Liver (tissue), 9 donors: Measurements from ENCODE around the gene EPC1. TPM values are rescaled to one million over a fixed set of nuclear protein-coding genes. Genes with fewer than 3 reads are reported as not detected.
"Not testable (repeated sequence)": the region's sequence is repeated elsewhere in the genome, so short reads cannot be mapped to it uniquely, and the experiment has no call there.

ENCODE experiments used
- DNase-seq: peaks from one replicate; pipeline ENCODE4 v3.0.0-alpha.2; 2017; ENCODE audit warnings: low spot score
- H3K27ac ChIP-seq, 2 donors: one replicate each; pipeline ENCODE4 v1.7.0; 2013; ENCODE audit warnings: inconsistent platforms in 2 of 2, low read length in 2 of 2, control low read depth in 1 of 2, low read depth in 1 of 2, mild to moderate bottlenecking in 1 of 2
- H3K27me3 ChIP-seq, 4 donors: one replicate each; pipeline versions ENCODE4 v1.6.1 to v1.7.0; 2013; ENCODE audit warnings: low read length in 3 of 4, inconsistent platforms in 1 of 4, mild to moderate bottlenecking in 1 of 4, moderate library complexity in 1 of 4; ENCODE audit not compliant: control insufficient read depth in 4 of 4, insufficient read depth in 4 of 4
- H3K36me3 ChIP-seq, 4 donors: one replicate each; pipeline versions ENCODE4 v1.6.1 to v1.7.0; 2013; ENCODE audit warnings: low read length in 3 of 4, mild to moderate bottlenecking in 3 of 4, low read depth in 1 of 4, moderate library complexity in 1 of 4; ENCODE audit not compliant: control insufficient read depth in 4 of 4, insufficient read depth in 3 of 4
- H3K4me1 ChIP-seq, 4 donors: one replicate each; pipeline versions ENCODE4 v1.6.1 to v1.7.0; 2013; ENCODE audit warnings: low read length in 3 of 4, mild to moderate bottlenecking in 3 of 4, moderate library complexity in 1 of 4; ENCODE audit not compliant: control insufficient read depth in 4 of 4, insufficient read depth in 4 of 4
- H3K4me3 ChIP-seq, 3 donors: one replicate each; pipeline versions ENCODE4 v1.6.1 to v1.7.0; 2013; ENCODE audit warnings: low read length in 3 of 3, control low read depth in 1 of 3, low read depth in 1 of 3, mild to moderate bottlenecking in 1 of 3
- H3K9ac ChIP-seq, 2 donors: one replicate each; pipeline ENCODE4 v1.7.0; 2013; ENCODE audit warnings: low read length in 2 of 2, mild to moderate bottlenecking in 2 of 2, moderate library complexity in 2 of 2, control low read depth in 1 of 2, low read depth in 1 of 2
- H3K9me3 ChIP-seq, 4 donors: one replicate each; pipeline versions ENCODE4 v1.6.1 to v1.7.0; 2013; ENCODE audit warnings: low read length in 3 of 4; ENCODE audit not compliant: control insufficient read depth in 4 of 4
- ATF3 ChIP-seq: IDR thresholded peaks from 2 replicates; pipeline ENCODE4 v1.6.1; 2016; ENCODE audit warnings: antibody characterized with exemption
- EGR1 ChIP-seq, 2 donors: IDR thresholded peaks; 2 replicates each; pipeline ENCODE4 v1.6.1; 2016 to 2018; ENCODE audit warnings: antibody characterized with exemption in 2 of 2, low read depth in 2 of 2
- HNF4A ChIP-seq, 2 donors: conservative IDR thresholded peaks; 2 replicates each; pipeline ENCODE4 v1.6.1; 2016; ENCODE audit warnings: antibody characterized with exemption in 2 of 2, mild to moderate bottlenecking in 2 of 2
- JUND ChIP-seq, 2 donors: IDR thresholded peaks; 2 replicates each; pipeline ENCODE4 v1.6.1; 2016; ENCODE audit warnings: antibody characterized with exemption in 2 of 2
- MAX ChIP-seq: IDR thresholded peaks from 2 replicates; pipeline ENCODE4 v1.6.1; 2016; ENCODE audit warnings: antibody characterized with exemption
- NR2F2 ChIP-seq: IDR thresholded peaks from 2 replicates; pipeline ENCODE4 v1.6.1; 2016; ENCODE audit warnings: antibody characterized with exemption
- RXRA ChIP-seq, 2 donors: IDR thresholded peaks; 2 replicates each; pipeline ENCODE4 v1.6.1; 2017 to 2018; ENCODE audit warnings: antibody characterized with exemption in 2 of 2, mild to moderate bottlenecking in 1 of 2
- SP1 ChIP-seq: IDR thresholded peaks from 2 replicates; pipeline ENCODE4 v1.6.1; 2018; ENCODE audit warnings: antibody characterized with exemption, mild to moderate bottlenecking
- YY1 ChIP-seq: IDR thresholded peaks from 2 replicates; pipeline ENCODE4 v1.6.1; 2016; ENCODE audit warnings: antibody characterized with exemption, mild to moderate bottlenecking
- ZBTB33 ChIP-seq: IDR thresholded peaks from 2 replicates; pipeline ENCODE4 v1.6.1; 2016; ENCODE audit warnings: antibody characterized with exemption
- WGBS: extraction: QIAGEN DNeasy Blood & Tissue Kit; methylation state at CpG from one replicate; pipeline ENCODE4 v1.1.7; 2013; 5-methylcytosine and 5-hydroxymethylcytosine counted together
- polyA plus RNA-seq, 2 donors: library from polyadenylated mRNA; stranded (reverse) in 1 of 2; unstranded in 1 of 2; fragments of 200-250 nt in 1 of 2; fragments of >200 nt in 1 of 2; fragmentation: Nextera tagmentation in 1 of 2; extraction: Ambion mirVana in 1 of 2; gene quantifications; one replicate each; pipeline versions ENCODE4 v1.2.1 to v1.2.3, GENCODE V29; 2013 to 2015
- total RNA-seq, 2 donors: library from RNA; depleted of rRNA; stranded (reverse); fragments of >200 nt; gene quantifications; one replicate each; pipeline ENCODE4 v1.2.3, GENCODE V29; 2014
- TF ChIP-seq, protein P1 (sequence below): IDR thresholded peaks from 2 replicates; pipeline ENCODE4 v1.6.1; 2016; ENCODE audit warnings: antibody characterized with exemption, mild to moderate bottlenecking
- donor health status: healthy.
- donor health status: healthy.
- donor health status: healthy.
- donor health status: healthy.
- donor health status: healthy.

The EPC1 gene
- total and polyA plus RNA-seq, 4 donors: 5.6 to 30.9 (median 16.0) TPM

DNA sequence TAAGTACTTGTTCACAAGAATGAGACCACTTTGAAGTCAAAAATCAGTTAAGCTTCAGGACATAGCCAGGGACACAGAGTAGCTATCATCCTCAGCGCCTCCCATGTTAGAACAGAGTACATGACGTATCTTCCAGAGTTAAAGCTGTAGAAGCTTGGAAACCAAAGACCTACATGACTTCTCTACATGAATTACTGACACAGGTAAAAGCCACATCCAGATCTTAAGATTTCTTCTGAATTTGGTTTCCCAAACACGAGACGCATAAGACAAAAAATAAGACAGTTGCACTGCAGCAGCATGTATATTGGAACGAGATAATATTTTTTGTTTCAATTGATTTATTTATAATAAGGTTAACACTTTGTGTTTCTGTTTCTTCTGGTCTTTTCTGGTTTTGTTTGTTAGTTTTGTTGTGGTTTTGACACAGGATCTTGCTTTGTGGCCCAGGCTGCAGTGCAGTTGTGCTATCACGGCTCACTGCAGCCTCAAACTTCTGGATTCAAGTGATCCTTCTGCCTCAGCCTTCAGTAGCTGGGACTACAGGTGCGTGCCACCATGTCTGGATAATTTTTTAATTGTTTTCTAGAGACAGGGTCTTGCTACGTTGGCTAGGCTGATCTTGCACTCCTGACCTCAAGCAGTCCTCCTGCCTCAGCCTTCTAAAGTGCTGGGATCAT, 10.2 kb upstream of the EPC1 start:
- 92% methylated on average over 8 of the region's 8 CpGs for WGBS
- no peak overlapping the region for H3K4me3 ChIP-seq

DNA sequence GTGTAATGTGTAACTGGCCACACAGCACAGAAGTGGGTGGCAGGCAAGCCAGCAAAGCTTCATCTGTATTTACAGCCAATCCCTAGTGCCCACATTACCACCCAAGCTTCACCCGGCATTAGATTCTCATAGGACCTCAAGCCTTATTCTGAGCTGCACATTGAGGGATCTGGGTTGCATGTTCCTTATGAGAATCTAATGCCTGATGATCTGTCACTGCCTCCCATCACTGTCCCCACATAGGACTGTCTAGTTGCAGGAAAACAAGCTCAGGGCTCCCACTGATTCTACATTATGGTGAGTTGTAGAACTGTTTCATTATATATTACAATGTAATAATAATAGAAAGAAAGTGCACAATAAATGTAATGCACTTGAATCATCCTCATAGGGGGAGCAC, 7.7 kb upstream of the EPC1 start:
- not testable (repeated sequence) for H3K9ac ChIP-seq, H3K36me3 ChIP-seq, H3K27me3 ChIP-seq, H3K27ac ChIP-seq, H3K9me3 ChIP-seq, H3K4me3 ChIP-seq, DNase-seq
- H3K4me1 ChIP-seq: peaks cover 0 to 13% (median 6%) of the 10 kb centered on the region in 4 donors
- WGBS: 46% methylated on average over 1 of the region's 1 CpG

More for the DNA sequence above, 10.2 kb upstream of the EPC1 start:
- TF ChIP-seq YY1 (no peak), HNF4A (conservative IDR thresholded peaks at IDR 0.05) (no peak), SP1 (no peak), EGR1 (IDR thresholded peaks at IDR 0.05; ENCODE audit: low read depth in 2 of 2) (no peak)
- TF ChIP-seq, protein P1, sequence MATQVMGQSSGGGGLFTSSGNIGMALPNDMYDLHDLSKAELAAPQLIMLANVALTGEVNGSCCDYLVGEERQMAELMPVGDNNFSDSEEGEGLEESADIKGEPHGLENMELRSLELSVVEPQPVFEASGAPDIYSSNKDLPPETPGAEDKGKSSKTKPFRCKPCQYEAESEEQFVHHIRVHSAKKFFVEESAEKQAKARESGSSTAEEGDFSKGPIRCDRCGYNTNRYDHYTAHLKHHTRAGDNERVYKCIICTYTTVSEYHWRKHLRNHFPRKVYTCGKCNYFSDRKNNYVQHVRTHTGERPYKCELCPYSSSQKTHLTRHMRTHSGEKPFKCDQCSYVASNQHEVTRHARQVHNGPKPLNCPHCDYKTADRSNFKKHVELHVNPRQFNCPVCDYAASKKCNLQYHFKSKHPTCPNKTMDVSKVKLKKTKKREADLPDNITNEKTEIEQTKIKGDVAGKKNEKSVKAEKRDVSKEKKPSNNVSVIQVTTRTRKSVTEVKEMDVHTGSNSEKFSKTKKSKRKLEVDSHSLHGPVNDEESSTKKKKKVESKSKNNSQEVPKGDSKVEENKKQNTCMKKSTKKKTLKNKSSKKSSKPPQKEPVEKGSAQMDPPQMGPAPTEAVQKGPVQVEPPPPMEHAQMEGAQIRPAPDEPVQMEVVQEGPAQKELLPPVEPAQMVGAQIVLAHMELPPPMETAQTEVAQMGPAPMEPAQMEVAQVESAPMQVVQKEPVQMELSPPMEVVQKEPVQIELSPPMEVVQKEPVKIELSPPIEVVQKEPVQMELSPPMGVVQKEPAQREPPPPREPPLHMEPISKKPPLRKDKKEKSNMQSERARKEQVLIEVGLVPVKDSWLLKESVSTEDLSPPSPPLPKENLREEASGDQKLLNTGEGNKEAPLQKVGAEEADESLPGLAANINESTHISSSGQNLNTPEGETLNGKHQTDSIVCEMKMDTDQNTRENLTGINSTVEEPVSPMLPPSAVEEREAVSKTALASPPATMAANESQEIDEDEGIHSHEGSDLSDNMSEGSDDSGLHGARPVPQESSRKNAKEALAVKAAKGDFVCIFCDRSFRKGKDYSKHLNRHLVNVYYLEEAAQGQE: no peak
- Histone ChIP-seq H3K9ac (no peak overlapping the region), H3K27ac (no peak overlapping the region), H3K4me1 (peaks cover 0 to 10% (median 4%) of the 10 kb centered on the region in 4 donors), H3K36me3 (no peaks in the 10 kb centered on the region), H3K27me3 (no peaks in the 10 kb centered on the region), H3K9me3 (no peaks in the 10 kb centered on the region)
- no peak for DNase-seq

DNA sequence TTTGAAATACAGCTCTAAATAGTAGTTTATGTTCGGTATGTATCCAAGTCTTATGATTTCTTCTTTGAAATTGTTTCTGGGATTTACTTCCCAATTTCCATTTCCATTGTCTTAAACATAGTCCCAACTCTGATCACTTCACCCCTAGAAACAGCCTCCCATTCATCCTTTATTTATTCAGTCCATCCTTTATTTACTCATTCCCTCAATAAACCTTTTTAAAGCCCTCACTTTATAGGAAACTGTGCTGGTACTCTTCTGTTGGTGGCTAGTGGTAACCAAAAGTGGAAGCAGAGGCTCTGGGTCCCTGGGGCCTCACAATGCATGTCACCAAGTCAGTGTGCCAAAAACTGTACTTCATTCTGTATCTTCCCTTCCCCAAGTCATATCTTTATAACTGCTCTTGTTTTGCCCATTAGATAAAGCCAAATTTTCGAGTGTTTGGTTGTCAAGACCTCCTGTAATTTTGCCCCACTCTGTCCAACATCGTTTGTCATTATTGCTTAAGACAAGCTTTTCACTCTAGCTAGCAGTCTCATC, 3.9 kb upstream of the EPC1 start:
- Histone ChIP-seq H3K9ac (no peak overlapping the region), H3K9me3 (no peaks in the 10 kb centered on the region), H3K4me3 (no peak overlapping the region), H3K27ac (no peak overlapping the region), H3K36me3 (no peaks in the 10 kb centered on the region), H3K27me3 (no peaks in the 10 kb centered on the region), H3K4me1 (peaks cover 0 to 20% (median 10%) of the 10 kb centered on the region in 4 donors)
- no peak for TF ChIP-seq EGR1 (IDR thresholded peaks at IDR 0.05; ENCODE audit: low read depth in 2 of 2)
- WGBS: 78% methylated on average over 3 of the region's 3 CpGs
- no peak for DNase-seq

- DNase-seq: no peak
- 73% methylated on average over 7 of the region's 7 CpGs for WGBS
- Histone ChIP-seq H3K4me1 (peaks cover 0 to 25% (median 11%) of the 10 kb centered on the region in 4 donors), H3K9me3 (no peaks in the 10 kb centered on the region), H3K4me3 (no peak overlapping the region), H3K9ac (no peak overlapping the region), H3K27ac (no peak overlapping the region), H3K27me3 (no peaks in the 10 kb centered on the region), H3K36me3 (no peaks in the 10 kb centered on the region)
- TF ChIP-seq NR2F2 (no peak), MAX (no peak), ATF3 (no peak), JUND (IDR thresholded peaks at IDR 0.05) (no peak), ZBTB33 (no peak), RXRA (IDR thresholded peaks at IDR 0.05) (peak; percentile 17 to 38)
Measured at GRCh38 chr10:32349968-32350738, 3.2 kb upstream of the EPC1 start.
